Brain microvascular endothelial cell (primary cell): ENCODE measurements around the gene NACC2.

Experiments used
- DNase-seq: peaks from one replicate; pipeline ENCODE4 v3.0.0-alpha.2; 2020
- H3K27ac ChIP-seq: fragments of 250-450 bp; sonication (Bioruptor Pico); 2 replicates; pipeline ENCODE4 v1.5.1; 2020; ENCODE audit warnings: mild to moderate bottlenecking, moderate library complexity
- H3K27me3 ChIP-seq: fragments of 250-450 bp; sonication (Bioruptor Pico); replicated peaks from 2 replicates; pipeline ENCODE4 v1.5.1; 2020; ENCODE audit warnings: mild to moderate bottlenecking
- H3K36me3 ChIP-seq: fragments of 250-450 bp; sonication (Bioruptor Pico); replicated peaks from 2 replicates; pipeline ENCODE4 v1.5.1; 2020; ENCODE audit warnings: mild to moderate bottlenecking
- H3K4me3 ChIP-seq: 2 replicates; pipeline ENCODE4 v1.5.1; 2011; ENCODE audit warnings: low read depth, mild to moderate bottlenecking, control low read depth, low read length, moderate library complexity
- in situ Hi-C: cut with HindIII; loops from 2 replicates; pipeline ENCODE4 v1.10.0; 2017; ENCODE audit warnings: low sequenced_read_pairs, low pct_ligation_motif_present
- TF ChIP-seq, protein P1 (sequence below): IDR thresholded peaks from 2 replicates; pipeline ENCODE4 v1.5.1; 2011; ENCODE audit warnings: low read depth, mild to moderate bottlenecking, moderate library complexity, low read length, control low read depth, inconsistent platforms; ENCODE audit errors: missing control alignments

The NACC2 gene

GRCh38 chr9:136089697-136090045, 5.4 kb downstream of the NACC2 start:
- Histone ChIP-seq H3K4me3 (no peak overlapping the region), H3K27ac (no peak overlapping the region), H3K27me3 (no peaks in the 10 kb centered on the region), H3K36me3 (peaks cover 3% of the 10 kb centered on the region)
- TF ChIP-seq, protein P1, sequence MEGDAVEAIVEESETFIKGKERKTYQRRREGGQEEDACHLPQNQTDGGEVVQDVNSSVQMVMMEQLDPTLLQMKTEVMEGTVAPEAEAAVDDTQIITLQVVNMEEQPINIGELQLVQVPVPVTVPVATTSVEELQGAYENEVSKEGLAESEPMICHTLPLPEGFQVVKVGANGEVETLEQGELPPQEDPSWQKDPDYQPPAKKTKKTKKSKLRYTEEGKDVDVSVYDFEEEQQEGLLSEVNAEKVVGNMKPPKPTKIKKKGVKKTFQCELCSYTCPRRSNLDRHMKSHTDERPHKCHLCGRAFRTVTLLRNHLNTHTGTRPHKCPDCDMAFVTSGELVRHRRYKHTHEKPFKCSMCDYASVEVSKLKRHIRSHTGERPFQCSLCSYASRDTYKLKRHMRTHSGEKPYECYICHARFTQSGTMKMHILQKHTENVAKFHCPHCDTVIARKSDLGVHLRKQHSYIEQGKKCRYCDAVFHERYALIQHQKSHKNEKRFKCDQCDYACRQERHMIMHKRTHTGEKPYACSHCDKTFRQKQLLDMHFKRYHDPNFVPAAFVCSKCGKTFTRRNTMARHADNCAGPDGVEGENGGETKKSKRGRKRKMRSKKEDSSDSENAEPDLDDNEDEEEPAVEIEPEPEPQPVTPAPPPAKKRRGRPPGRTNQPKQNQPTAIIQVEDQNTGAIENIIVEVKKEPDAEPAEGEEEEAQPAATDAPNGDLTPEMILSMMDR, result peak; percentile 42
- in situ Hi-C loops, result no loop called here
- DNase-seq, result no peak

DNA sequence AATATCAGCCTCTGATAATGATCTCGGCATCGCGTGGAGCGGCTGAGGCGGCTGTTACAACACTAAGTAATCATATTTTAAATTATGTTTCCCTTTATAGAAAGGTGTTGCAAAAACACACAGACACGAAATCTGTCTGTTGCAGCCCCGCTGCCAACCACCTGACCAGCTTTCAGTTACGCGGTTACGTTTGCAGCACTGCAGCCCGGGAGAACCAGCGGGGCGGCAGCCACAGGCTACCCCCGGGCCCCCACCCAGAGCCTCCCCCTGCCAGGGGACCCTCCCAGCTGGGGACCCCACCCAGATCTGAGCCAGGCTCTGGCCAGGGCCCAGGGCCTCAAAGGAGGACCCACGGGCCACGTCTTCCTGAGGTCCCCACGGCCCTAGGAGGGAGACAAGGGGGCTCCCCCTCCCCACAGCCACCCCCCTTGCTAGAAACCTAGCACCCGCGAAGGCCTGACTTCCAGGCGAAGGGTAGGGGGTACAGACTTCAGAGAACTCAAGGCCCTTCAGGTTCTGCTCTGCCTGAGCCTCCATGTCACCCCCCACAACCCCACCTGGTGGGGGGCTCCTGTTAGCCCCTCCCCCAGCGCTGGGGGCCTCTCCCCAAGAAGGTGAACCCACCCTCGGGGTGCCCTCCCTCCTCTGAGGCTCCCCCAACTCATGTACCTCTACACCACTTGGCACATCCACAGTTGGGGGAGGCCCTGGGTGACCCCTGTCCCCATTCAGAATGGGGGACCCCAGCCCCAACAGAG, 6.0 kb downstream of the NACC2 start:
- no peaks in the 10 kb centered on the region for H3K27me3 ChIP-seq
- no peak for DNase-seq
- TF ChIP-seq, protein P1, result no peak
- no peak overlapping the region for H3K4me3 ChIP-seq
- H3K36me3 ChIP-seq, result peaks cover 3% of the 10 kb centered on the region
- H3K27ac ChIP-seq, result no peak overlapping the region
- in situ Hi-C loops, result no loop called here

GRCh38 chr9:136088481-136088938, 6.6 kb downstream of the NACC2 start:
- no peak for DNase-seq
- Histone ChIP-seq H3K27me3 (no peaks in the 10 kb centered on the region), H3K4me3 (no peak overlapping the region), H3K27ac (no peak overlapping the region), H3K36me3 (peaks cover 7% of the 10 kb centered on the region)
- TF ChIP-seq, protein P1, result no peak
- in situ Hi-C loops, result no loop called here

GRCh38 chr9:136087741-136088480, 7.2 kb downstream of the NACC2 start:
- Histone ChIP-seq H3K36me3 (peaks cover 11% of the 10 kb centered on the region), H3K27me3 (no peaks in the 10 kb centered on the region), H3K4me3 (no peak overlapping the region), H3K27ac (no peak overlapping the region)
- TF ChIP-seq, protein P1, result no peak
- in situ Hi-C loops, result no loop called here
- no peak for DNase-seq

- in situ Hi-C loops, result no loop called here
These were observed 7.9 kb downstream of the NACC2 start for GRCh38 chr9:136086951-136087740.

More at GRCh38 chr9:136086951-136087740, 7.9 kb downstream of the NACC2 start:
- no peak for DNase-seq
- Histone ChIP-seq H3K27me3 (no peaks in the 10 kb centered on the region), H3K27ac (no peak overlapping the region), H3K36me3 (peaks cover 7% of the 10 kb centered on the region), H3K4me3 (no peak overlapping the region)
- TF ChIP-seq, protein P1, result no peak
